GM06990 (cell line): ENCODE measurements around the gene ERAP2.

Source experiments
- DNase-seq: peaks from one replicate; pipeline ENCODE4 v3.0.0-alpha.2; 2011; ENCODE audit not compliant: insufficient read length; ENCODE audit errors: extremely low read depth
- H3K27me3 ChIP-seq: replicated peaks from 2 replicates; pipeline ENCODE4 v1.6.0; 2011; ENCODE audit warnings: low read length; ENCODE audit not compliant: control insufficient read depth, insufficient read depth
- H3K36me3 ChIP-seq: 2 replicates; pipeline ENCODE4 v1.5.1; 2011; ENCODE audit warnings: low read length; ENCODE audit not compliant: control insufficient read depth, insufficient read depth
- H3K4me3 ChIP-seq: replicated peaks from 2 replicates; pipeline ENCODE4 v1.5.1; 2011; ENCODE audit warnings: low read depth, mild to moderate bottlenecking, control low read depth, low read length
- TF ChIP-seq, protein P1 (sequence below): IDR thresholded peaks from 2 replicates; pipeline ENCODE4 v1.5.1; 2011; ENCODE audit warnings: low read length, control low read depth, mild to moderate bottlenecking, inconsistent platforms; ENCODE audit not compliant: insufficient read depth, poor library complexity, severe bottlenecking

The ERAP2 gene

GRCh38 chr5:96893342-96893741, 17.0 kb downstream of the ERAP2 start:
- no peaks in the 10 kb centered on the region for H3K27me3 ChIP-seq
- no peak for DNase-seq
- TF ChIP-seq, protein P1, sequence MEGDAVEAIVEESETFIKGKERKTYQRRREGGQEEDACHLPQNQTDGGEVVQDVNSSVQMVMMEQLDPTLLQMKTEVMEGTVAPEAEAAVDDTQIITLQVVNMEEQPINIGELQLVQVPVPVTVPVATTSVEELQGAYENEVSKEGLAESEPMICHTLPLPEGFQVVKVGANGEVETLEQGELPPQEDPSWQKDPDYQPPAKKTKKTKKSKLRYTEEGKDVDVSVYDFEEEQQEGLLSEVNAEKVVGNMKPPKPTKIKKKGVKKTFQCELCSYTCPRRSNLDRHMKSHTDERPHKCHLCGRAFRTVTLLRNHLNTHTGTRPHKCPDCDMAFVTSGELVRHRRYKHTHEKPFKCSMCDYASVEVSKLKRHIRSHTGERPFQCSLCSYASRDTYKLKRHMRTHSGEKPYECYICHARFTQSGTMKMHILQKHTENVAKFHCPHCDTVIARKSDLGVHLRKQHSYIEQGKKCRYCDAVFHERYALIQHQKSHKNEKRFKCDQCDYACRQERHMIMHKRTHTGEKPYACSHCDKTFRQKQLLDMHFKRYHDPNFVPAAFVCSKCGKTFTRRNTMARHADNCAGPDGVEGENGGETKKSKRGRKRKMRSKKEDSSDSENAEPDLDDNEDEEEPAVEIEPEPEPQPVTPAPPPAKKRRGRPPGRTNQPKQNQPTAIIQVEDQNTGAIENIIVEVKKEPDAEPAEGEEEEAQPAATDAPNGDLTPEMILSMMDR = no peak
- H3K36me3 ChIP-seq = peaks cover 11% of the 10 kb centered on the region
- no peak overlapping the region for H3K4me3 ChIP-seq

GRCh38 chr5:96896276-96896675, 20.0 kb downstream of the ERAP2 start:
- H3K4me3 ChIP-seq = peak overlapping the region; percentile 49
- H3K27me3 ChIP-seq = no peaks in the 10 kb centered on the region
- TF ChIP-seq, protein P1 = no peak
- peaks cover 6% of the 10 kb centered on the region for H3K36me3 ChIP-seq
- DNase-seq = no peak

- peak; percentile 34 for DNase-seq
- H3K36me3 ChIP-seq = peaks cover 8% of the 10 kb centered on the region
These were observed 20.5 kb downstream of the ERAP2 start for GRCh38 chr5:96896806-96897205.

GRCh38 chr5:96901384-96901783, 25.1 kb downstream of the ERAP2 start:
- no peak for DNase-seq
- H3K27me3 ChIP-seq = no peaks in the 10 kb centered on the region
- peaks cover 6% of the 10 kb centered on the region for H3K36me3 ChIP-seq
- TF ChIP-seq, protein P1 = peak; percentile 21
- no peak overlapping the region for H3K4me3 ChIP-seq

More at GRCh38 chr5:96896806-96897205, 20.5 kb downstream of the ERAP2 start:
- TF ChIP-seq, protein P1 = peak; percentile 21
- H3K27me3 ChIP-seq = no peaks in the 10 kb centered on the region
- H3K4me3 ChIP-seq = peak overlapping the region; percentile 49

DNA sequence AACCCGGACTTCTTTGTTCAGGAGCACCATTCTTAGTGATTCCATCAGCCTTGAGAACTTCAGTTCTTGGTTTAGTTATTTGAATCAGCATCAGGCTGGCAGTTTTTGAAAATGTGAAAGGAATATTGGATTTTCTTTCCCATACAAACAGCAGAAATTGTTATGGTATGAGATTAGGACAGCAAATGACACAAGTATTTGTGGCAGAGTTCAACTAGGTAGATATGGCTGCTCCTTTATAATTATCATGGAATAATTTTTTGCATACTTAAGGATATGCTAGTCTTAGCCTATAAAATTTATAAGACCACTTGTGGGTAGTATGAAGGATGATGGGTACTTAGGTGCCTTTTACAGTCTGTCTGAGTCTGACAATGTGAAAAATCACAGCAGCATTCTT, 25.5 kb downstream of the ERAP2 start:
- H3K36me3 ChIP-seq = peaks cover 6% of the 10 kb centered on the region
- no peak overlapping the region for H3K4me3 ChIP-seq
- H3K27me3 ChIP-seq = no peaks in the 10 kb centered on the region
- TF ChIP-seq, protein P1 = no peak
- DNase-seq = no peak

- DNase-seq = no peak
- Histone ChIP-seq H3K4me3 (no peak overlapping the region), H3K27me3 (no peaks in the 10 kb centered on the region), H3K36me3 (peaks cover 6% of the 10 kb centered on the region)
- TF ChIP-seq, protein P1 = no peak
These were observed 26.6 kb downstream of the ERAP2 start for GRCh38 chr5:96902876-96903275.
